ENCODE measurements around the gene POLR3GL. TPM values are rescaled to one million over a fixed set of nuclear protein-coding genes. Genes with fewer than 3 reads are reported as not detected.

The POLR3GL gene
- polyA plus RNA-seq, 1 donor from 2014 or later, result 38.6 TPM

DNA sequence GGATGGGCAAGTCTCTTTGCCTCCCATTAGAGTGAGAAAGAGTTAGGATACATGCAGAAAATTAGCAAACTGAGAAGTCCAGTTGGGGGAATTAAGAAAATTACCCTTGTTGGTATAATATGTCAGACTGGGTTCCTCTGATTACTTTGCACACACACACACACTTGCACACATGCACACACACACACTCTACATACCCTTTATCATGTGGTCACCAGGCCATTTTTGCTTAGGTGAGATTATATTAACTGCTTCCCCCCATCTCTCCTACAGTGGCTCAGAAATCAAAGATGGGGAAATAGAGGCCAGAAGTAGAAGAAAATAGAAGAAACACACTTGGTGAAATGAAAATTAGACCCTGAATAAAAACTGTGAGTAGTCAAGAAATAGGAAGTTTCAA, 5.8 kb upstream of the POLR3GL start:
- peak overlapping the region; percentile 86 for H3K9ac ChIP-seq (ENCODE audit: low read length)
- peaks cover 23% of the 10 kb centered on the region for H3K27me3 ChIP-seq (ENCODE audit: insufficient read depth, low read depth, low read length)
- TF ChIP-seq TAF1 (IDR thresholded peaks at IDR 0.05; ENCODE audit: low read depth) (no peak), MXI1 (conservative IDR thresholded peaks at IDR 0.05; ENCODE audit: poor library complexity, severe bottlenecking) (no peak), RAD21 (conservative IDR thresholded peaks at IDR 0.05) (no peak), EZH2 (IDR thresholded peaks at IDR 0.05; ENCODE audit: borderline replicate concordance, insufficient read depth, low read length, poor library complexity, severe bottlenecking) (no peak), EP300 (conservative IDR thresholded peaks at IDR 0.05; ENCODE audit: poor library complexity, severe bottlenecking) (no peak)
- TF ChIP-seq, protein P1, sequence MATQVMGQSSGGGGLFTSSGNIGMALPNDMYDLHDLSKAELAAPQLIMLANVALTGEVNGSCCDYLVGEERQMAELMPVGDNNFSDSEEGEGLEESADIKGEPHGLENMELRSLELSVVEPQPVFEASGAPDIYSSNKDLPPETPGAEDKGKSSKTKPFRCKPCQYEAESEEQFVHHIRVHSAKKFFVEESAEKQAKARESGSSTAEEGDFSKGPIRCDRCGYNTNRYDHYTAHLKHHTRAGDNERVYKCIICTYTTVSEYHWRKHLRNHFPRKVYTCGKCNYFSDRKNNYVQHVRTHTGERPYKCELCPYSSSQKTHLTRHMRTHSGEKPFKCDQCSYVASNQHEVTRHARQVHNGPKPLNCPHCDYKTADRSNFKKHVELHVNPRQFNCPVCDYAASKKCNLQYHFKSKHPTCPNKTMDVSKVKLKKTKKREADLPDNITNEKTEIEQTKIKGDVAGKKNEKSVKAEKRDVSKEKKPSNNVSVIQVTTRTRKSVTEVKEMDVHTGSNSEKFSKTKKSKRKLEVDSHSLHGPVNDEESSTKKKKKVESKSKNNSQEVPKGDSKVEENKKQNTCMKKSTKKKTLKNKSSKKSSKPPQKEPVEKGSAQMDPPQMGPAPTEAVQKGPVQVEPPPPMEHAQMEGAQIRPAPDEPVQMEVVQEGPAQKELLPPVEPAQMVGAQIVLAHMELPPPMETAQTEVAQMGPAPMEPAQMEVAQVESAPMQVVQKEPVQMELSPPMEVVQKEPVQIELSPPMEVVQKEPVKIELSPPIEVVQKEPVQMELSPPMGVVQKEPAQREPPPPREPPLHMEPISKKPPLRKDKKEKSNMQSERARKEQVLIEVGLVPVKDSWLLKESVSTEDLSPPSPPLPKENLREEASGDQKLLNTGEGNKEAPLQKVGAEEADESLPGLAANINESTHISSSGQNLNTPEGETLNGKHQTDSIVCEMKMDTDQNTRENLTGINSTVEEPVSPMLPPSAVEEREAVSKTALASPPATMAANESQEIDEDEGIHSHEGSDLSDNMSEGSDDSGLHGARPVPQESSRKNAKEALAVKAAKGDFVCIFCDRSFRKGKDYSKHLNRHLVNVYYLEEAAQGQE (IDR thresholded peaks at IDR 0.05; ENCODE audit: borderline replicate concordance), result no peak
- peaks cover 33% of the 10 kb centered on the region for H3K79me2 ChIP-seq (replicated peaks; ENCODE audit: insufficient read depth, low read length)
- H3F3A ChIP-seq (ENCODE audit: insufficient read depth, low read length, poor library complexity, severe bottlenecking), result peaks cover 2% of the 10 kb centered on the region
- H2AFZ ChIP-seq (ENCODE audit: low read depth, low read length), result no peak overlapping the region
- no peaks in the 10 kb centered on the region for H3K9me3 ChIP-seq (ENCODE audit: low read length)
- peak overlapping the region; percentile 77 for H3K4me3 ChIP-seq (ENCODE audit: low read length)
- peak overlapping the region; percentile 75 for H3K4me2 ChIP-seq (ENCODE audit: low read length)
- no peaks in the 10 kb centered on the region for H3K9me2 ChIP-seq (ENCODE audit: insufficient read depth, low read length)
- H3K27ac ChIP-seq (ENCODE audit: low read length), result no peak overlapping the region
- H4K20me1 ChIP-seq (ENCODE audit: insufficient read depth), result no peaks in the 10 kb centered on the region
- H3K36me3 ChIP-seq (ENCODE audit: insufficient read depth, low read length), result no peaks in the 10 kb centered on the region

DNA sequence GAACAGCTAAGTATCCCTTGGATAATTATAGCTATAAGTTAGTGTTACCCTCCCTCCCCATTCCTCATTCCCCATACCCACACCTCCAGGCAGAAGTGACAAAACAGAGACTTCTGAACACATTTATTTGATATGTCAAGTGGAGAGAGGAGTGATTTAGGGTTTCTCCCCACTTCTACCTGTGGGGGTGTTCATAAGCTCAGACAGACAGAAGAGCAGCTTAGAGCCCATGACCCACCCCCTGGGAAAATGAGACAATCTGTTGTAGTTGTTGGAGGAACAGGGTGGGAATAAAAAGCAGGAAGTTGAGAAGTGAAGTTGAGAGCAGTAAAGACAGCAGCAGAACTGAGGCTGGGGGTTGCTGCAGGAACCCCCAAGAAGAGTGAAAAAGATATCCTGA, 5.2 kb upstream of the POLR3GL start:
- Histone ChIP-seq H3K9ac (ENCODE audit: low read length) (no peak overlapping the region), H3K9me3 (ENCODE audit: low read length) (no peaks in the 10 kb centered on the region), H3K79me2 (replicated peaks; ENCODE audit: insufficient read depth, low read length) (peaks cover 27% of the 10 kb centered on the region), H3K4me2 (ENCODE audit: low read length) (no peak overlapping the region), H3K27me3 (ENCODE audit: insufficient read depth, low read depth, low read length) (peaks cover 23% of the 10 kb centered on the region), H3K36me3 (ENCODE audit: insufficient read depth, low read length) (no peaks in the 10 kb centered on the region), H3K9me2 (ENCODE audit: insufficient read depth, low read length) (no peaks in the 10 kb centered on the region), H2AFZ (ENCODE audit: low read depth, low read length) (no peak overlapping the region), H3F3A (ENCODE audit: insufficient read depth, low read length, poor library complexity, severe bottlenecking) (peaks cover 7% of the 10 kb centered on the region), H3K27ac (ENCODE audit: low read length) (no peak overlapping the region), H4K20me1 (ENCODE audit: insufficient read depth) (no peaks in the 10 kb centered on the region), H3K4me3 (ENCODE audit: low read length) (no peak overlapping the region)
- TF ChIP-seq SMC3 (conservative IDR thresholded peaks at IDR 0.05; ENCODE audit: poor library complexity) (no peak), EZH2 (IDR thresholded peaks at IDR 0.05; ENCODE audit: borderline replicate concordance, insufficient read depth, low read length, poor library complexity, severe bottlenecking) (no peak), MXI1 (conservative IDR thresholded peaks at IDR 0.05; ENCODE audit: poor library complexity, severe bottlenecking) (no peak), EP300 (conservative IDR thresholded peaks at IDR 0.05; ENCODE audit: poor library complexity, severe bottlenecking) (no peak), RAD21 (conservative IDR thresholded peaks at IDR 0.05) (no peak), TAF1 (IDR thresholded peaks at IDR 0.05; ENCODE audit: low read depth) (no peak), POLR2AphosphoS5 (IDR thresholded peaks at IDR 0.05) (no peak)
- TF ChIP-seq, protein P2, sequence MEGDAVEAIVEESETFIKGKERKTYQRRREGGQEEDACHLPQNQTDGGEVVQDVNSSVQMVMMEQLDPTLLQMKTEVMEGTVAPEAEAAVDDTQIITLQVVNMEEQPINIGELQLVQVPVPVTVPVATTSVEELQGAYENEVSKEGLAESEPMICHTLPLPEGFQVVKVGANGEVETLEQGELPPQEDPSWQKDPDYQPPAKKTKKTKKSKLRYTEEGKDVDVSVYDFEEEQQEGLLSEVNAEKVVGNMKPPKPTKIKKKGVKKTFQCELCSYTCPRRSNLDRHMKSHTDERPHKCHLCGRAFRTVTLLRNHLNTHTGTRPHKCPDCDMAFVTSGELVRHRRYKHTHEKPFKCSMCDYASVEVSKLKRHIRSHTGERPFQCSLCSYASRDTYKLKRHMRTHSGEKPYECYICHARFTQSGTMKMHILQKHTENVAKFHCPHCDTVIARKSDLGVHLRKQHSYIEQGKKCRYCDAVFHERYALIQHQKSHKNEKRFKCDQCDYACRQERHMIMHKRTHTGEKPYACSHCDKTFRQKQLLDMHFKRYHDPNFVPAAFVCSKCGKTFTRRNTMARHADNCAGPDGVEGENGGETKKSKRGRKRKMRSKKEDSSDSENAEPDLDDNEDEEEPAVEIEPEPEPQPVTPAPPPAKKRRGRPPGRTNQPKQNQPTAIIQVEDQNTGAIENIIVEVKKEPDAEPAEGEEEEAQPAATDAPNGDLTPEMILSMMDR (IDR thresholded peaks at IDR 0.05; ENCODE audit: poor library complexity, severe bottlenecking), result no peak
- TF ChIP-seq, protein P1 (IDR thresholded peaks at IDR 0.05; ENCODE audit: borderline replicate concordance), result no peak
